WTC11 (cell line): ENCODE measurements around the gene EFCAB8. TPM values are rescaled to one million over a fixed set of nuclear protein-coding genes. Genes with fewer than 3 reads are reported as not detected.

Source experiments
- ATF6 ChIP-seq: sonication (generic); formaldehyde crosslinking; IDR thresholded peaks from 2 replicates; pipeline ENCODE4 v1.8.1; 2023; ENCODE audit warnings: mild to moderate bottlenecking, missing genetic modification reagents
- ERG ChIP-seq: fragments of 250-450 bp; sonication (Bioruptor Pico); IDR thresholded peaks from 2 replicates; pipeline ENCODE4 v1.8.0; 2021; ENCODE audit warnings: mild to moderate bottlenecking
- GABPB1 ChIP-seq: sonication (generic); formaldehyde crosslinking; IDR thresholded peaks from 2 replicates; pipeline ENCODE4 v1.8.1; 2023; ENCODE audit warnings: mild to moderate bottlenecking, missing genetic modification reagents
- NFYB ChIP-seq: sonication (generic); formaldehyde crosslinking; conservative IDR thresholded peaks from 2 replicates; pipeline ENCODE4 v1.8.0; 2022; ENCODE audit warnings: low read depth, missing genetic modification reagents
- NR1H2 ChIP-seq: sonication (generic); formaldehyde crosslinking; IDR thresholded peaks from 2 replicates; pipeline ENCODE4 v1.9.0; 2021; ENCODE audit warnings: mild to moderate bottlenecking, moderate library complexity, missing genetic modification reagents
- NR3C1 ChIP-seq: sonication (generic); formaldehyde crosslinking; conservative IDR thresholded peaks from 2 replicates; pipeline ENCODE4 v1.8.1; 2023; ENCODE audit warnings: low read depth, mild to moderate bottlenecking, missing genetic modification reagents
- STAT6 ChIP-seq: sonication (generic); formaldehyde crosslinking; conservative IDR thresholded peaks from 2 replicates; pipeline ENCODE4 v1.8.1; 2023; ENCODE audit warnings: mild to moderate bottlenecking, low read depth, missing genetic modification reagents, moderate library complexity
- TCF7 ChIP-seq: sonication (generic); formaldehyde crosslinking; IDR thresholded peaks from 2 replicates; pipeline ENCODE4 v1.8.0; 2022; ENCODE audit warnings: mild to moderate bottlenecking, low read depth, missing genetic modification reagents, moderate library complexity
- TEAD4 ChIP-seq: sonication (generic); formaldehyde crosslinking; IDR thresholded peaks from 2 replicates; pipeline ENCODE4 v1.8.0; 2022; ENCODE audit warnings: mild to moderate bottlenecking, missing genetic modification reagents
- ZBTB43 ChIP-seq: sonication (generic); formaldehyde crosslinking; IDR thresholded peaks from 2 replicates; pipeline ENCODE4 v1.8.1; 2023; ENCODE audit warnings: mild to moderate bottlenecking, missing genetic modification reagents
- ZNF219 ChIP-seq: sonication (generic); formaldehyde crosslinking; IDR thresholded peaks from 2 replicates; pipeline ENCODE4 v1.8.0; 2023; ENCODE audit warnings: missing genetic modification reagents, mild to moderate bottlenecking, borderline replicate concordance
- ZNF423 ChIP-seq: fragments of 250-450 bp; sonication (Bioruptor Pico); IDR thresholded peaks from 2 replicates; pipeline ENCODE4 v2.1.2; 2022; ENCODE audit warnings: mild to moderate bottlenecking, moderate library complexity
- total RNA-seq: library from RNA; stranded (reverse); gene quantifications from 3 replicates; pipeline ENCODE4 v1.2.3, GENCODE V29; 2021
- TF ChIP-seq, protein P1 (sequence below): fragments of 250-450 bp; sonication (Bioruptor Pico); IDR thresholded peaks from 2 replicates; pipeline ENCODE4 v1.9.0; 2021; ENCODE audit warnings: mild to moderate bottlenecking, borderline replicate concordance
- TF ChIP-seq, protein P2 (sequence below): fragments of 250-450 bp; sonication (Bioruptor Pico); IDR thresholded peaks from 2 replicates; pipeline ENCODE4 v1.9.0; 2021; ENCODE audit warnings: mild to moderate bottlenecking
- TF ChIP-seq, protein P3 (sequence below): sonication (generic); formaldehyde crosslinking; IDR thresholded peaks from 2 replicates; pipeline ENCODE4 v1.8.0; 2023; ENCODE audit warnings: missing genetic modification reagents
- TF ChIP-seq, protein P4 (sequence below): fragments of 250-450 bp; sonication (Bioruptor Pico); IDR thresholded peaks from 2 replicates; pipeline ENCODE4 v2.1.2; 2022; ENCODE audit warnings: mild to moderate bottlenecking, moderate library complexity
- TF ChIP-seq, protein P5 (sequence below): sonication (generic); formaldehyde crosslinking; IDR thresholded peaks from 2 replicates; pipeline ENCODE4 v1.8.0; 2023; ENCODE audit warnings: mild to moderate bottlenecking, missing genetic modification reagents

The EFCAB8 gene
- total RNA-seq, 1 experiment from 2014 or later = 0.17 TPM

DNA sequence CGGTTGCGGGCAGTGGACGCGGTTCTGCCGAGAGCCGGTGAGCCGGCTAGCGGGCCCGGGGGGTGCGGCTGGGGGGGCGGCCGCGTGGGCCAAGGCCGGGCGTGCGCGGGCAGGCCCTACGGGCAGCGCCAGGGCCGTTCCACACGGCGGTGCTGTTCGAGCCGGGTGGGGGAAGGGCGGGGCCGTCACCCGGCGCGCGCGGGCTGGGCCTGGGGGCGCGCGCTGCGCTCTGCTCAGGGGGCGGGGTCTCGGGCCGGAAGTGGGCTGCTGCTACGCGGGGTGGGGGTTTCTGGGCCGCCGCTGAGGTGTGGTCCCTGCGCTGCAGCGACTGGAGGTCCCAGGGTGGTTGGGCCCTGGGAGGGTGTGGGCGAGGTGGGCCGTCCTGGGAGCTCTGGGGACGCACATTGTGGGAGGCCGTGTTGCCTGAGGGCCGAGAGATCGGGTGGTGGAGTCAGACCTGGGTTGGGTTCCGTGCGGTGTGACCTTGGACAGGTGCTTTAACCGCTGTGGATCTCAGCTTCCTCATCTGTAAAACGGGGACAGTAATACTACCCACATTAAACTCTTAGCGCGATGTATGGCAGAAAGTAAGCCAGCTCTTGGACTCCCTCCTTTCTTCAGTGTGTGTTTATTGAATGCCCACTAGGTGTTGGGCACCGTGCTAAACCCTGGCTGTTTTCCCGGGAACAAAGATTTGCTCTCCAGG is 38.6 kb upstream of the EFCAB8 start (continued):
- TF ChIP-seq, protein P1, sequence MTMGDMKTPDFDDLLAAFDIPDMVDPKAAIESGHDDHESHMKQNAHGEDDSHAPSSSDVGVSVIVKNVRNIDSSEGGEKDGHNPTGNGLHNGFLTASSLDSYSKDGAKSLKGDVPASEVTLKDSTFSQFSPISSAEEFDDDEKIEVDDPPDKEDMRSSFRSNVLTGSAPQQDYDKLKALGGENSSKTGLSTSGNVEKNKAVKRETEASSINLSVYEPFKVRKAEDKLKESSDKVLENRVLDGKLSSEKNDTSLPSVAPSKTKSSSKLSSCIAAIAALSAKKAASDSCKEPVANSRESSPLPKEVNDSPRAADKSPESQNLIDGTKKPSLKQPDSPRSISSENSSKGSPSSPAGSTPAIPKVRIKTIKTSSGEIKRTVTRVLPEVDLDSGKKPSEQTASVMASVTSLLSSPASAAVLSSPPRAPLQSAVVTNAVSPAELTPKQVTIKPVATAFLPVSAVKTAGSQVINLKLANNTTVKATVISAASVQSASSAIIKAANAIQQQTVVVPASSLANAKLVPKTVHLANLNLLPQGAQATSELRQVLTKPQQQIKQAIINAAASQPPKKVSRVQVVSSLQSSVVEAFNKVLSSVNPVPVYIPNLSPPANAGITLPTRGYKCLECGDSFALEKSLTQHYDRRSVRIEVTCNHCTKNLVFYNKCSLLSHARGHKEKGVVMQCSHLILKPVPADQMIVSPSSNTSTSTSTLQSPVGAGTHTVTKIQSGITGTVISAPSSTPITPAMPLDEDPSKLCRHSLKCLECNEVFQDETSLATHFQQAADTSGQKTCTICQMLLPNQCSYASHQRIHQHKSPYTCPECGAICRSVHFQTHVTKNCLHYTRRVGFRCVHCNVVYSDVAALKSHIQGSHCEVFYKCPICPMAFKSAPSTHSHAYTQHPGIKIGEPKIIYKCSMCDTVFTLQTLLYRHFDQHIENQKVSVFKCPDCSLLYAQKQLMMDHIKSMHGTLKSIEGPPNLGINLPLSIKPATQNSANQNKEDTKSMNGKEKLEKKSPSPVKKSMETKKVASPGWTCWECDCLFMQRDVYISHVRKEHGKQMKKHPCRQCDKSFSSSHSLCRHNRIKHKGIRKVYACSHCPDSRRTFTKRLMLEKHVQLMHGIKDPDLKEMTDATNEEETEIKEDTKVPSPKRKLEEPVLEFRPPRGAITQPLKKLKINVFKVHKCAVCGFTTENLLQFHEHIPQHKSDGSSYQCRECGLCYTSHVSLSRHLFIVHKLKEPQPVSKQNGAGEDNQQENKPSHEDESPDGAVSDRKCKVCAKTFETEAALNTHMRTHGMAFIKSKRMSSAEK (CRISPR knock-in tag) = no peak
- TF ChIP-seq, protein P2, sequence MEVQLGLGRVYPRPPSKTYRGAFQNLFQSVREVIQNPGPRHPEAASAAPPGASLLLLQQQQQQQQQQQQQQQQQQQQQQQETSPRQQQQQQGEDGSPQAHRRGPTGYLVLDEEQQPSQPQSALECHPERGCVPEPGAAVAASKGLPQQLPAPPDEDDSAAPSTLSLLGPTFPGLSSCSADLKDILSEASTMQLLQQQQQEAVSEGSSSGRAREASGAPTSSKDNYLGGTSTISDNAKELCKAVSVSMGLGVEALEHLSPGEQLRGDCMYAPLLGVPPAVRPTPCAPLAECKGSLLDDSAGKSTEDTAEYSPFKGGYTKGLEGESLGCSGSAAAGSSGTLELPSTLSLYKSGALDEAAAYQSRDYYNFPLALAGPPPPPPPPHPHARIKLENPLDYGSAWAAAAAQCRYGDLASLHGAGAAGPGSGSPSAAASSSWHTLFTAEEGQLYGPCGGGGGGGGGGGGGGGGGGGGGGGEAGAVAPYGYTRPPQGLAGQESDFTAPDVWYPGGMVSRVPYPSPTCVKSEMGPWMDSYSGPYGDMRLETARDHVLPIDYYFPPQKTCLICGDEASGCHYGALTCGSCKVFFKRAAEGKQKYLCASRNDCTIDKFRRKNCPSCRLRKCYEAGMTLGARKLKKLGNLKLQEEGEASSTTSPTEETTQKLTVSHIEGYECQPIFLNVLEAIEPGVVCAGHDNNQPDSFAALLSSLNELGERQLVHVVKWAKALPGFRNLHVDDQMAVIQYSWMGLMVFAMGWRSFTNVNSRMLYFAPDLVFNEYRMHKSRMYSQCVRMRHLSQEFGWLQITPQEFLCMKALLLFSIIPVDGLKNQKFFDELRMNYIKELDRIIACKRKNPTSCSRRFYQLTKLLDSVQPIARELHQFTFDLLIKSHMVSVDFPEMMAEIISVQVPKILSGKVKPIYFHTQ (CRISPR knock-in tag) = no peak
- 0 out of 2 replicates have a peak, but pooled peaks have one; percentile 42 for TF ChIP-seq TCF7 (CRISPR knock-in tag)
- peak; percentile 10; the same call in 1 of the 2 replicates for TF ChIP-seq ERG (CRISPR knock-in tag)
- TF ChIP-seq ZNF219 (CRISPR knock-in tag) = 0 out of 2 replicates have a peak, but pooled peaks have one; percentile 31
- TF ChIP-seq ZBTB43 (CRISPR knock-in tag) = no peak
- no peak for TF ChIP-seq NR1H2 (CRISPR knock-in tag)
- TF ChIP-seq GABPB1 (CRISPR knock-in tag) = 0 out of 2 replicates have a peak, but pooled peaks have one; percentile 12
- no peak for TF ChIP-seq NR3C1
- TF ChIP-seq ZNF423 = no peak
- TF ChIP-seq, protein P3, sequence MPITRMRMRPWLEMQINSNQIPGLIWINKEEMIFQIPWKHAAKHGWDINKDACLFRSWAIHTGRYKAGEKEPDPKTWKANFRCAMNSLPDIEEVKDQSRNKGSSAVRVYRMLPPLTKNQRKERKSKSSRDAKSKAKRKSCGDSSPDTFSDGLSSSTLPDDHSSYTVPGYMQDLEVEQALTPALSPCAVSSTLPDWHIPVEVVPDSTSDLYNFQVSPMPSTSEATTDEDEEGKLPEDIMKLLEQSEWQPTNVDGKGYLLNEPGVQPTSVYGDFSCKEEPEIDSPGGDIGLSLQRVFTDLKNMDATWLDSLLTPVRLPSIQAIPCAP (CRISPR knock-in tag) = no peak
- TF ChIP-seq TEAD4 (CRISPR knock-in tag) = no peak
- TF ChIP-seq, protein P4, sequence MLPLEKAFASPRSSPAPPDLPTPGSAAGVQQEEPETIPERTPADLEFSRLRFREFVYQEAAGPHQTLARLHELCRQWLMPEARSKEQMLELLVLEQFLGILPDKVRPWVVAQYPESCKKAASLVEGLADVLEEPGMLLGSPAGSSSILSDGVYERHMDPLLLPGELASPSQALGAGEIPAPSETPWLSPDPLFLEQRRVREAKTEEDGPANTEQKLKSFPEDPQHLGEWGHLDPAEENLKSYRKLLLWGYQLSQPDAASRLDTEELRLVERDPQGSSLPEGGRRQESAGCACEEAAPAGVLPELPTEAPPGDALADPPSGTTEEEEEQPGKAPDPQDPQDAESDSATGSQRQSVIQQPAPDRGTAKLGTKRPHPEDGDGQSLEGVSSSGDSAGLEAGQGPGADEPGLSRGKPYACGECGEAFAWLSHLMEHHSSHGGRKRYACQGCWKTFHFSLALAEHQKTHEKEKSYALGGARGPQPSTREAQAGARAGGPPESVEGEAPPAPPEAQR = no peak
- no peak for TF ChIP-seq NFYB
- TF ChIP-seq STAT6 (CRISPR knock-in tag) = no peak
- TF ChIP-seq ATF6 (CRISPR knock-in tag) = no peak
- TF ChIP-seq, protein P5, sequence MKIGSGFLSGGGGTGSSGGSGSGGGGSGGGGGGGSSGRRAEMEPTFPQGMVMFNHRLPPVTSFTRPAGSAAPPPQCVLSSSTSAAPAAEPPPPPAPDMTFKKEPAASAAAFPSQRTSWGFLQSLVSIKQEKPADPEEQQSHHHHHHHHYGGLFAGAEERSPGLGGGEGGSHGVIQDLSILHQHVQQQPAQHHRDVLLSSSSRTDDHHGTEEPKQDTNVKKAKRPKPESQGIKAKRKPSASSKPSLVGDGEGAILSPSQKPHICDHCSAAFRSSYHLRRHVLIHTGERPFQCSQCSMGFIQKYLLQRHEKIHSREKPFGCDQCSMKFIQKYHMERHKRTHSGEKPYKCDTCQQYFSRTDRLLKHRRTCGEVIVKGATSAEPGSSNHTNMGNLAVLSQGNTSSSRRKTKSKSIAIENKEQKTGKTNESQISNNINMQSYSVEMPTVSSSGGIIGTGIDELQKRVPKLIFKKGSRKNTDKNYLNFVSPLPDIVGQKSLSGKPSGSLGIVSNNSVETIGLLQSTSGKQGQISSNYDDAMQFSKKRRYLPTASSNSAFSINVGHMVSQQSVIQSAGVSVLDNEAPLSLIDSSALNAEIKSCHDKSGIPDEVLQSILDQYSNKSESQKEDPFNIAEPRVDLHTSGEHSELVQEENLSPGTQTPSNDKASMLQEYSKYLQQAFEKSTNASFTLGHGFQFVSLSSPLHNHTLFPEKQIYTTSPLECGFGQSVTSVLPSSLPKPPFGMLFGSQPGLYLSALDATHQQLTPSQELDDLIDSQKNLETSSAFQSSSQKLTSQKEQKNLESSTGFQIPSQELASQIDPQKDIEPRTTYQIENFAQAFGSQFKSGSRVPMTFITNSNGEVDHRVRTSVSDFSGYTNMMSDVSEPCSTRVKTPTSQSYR = 0 out of 2 replicates have a peak, but pooled peaks have one; percentile 11
